CD4-positive, alpha-beta T cell treated with Interleukin-4 for 1 hour (primary cell): ENCODE results near the gene PRSS8.
"Not testable (repeated sequence)": the region's sequence is repeated elsewhere in the genome, so short reads cannot be mapped to it uniquely, and the experiment has no call there.

Source experiments
- DNase-seq, 2 donors: peaks; one replicate each; pipeline ENCODE4 v3.0.0-alpha.2; 2020 to 2022

PRSS8 gene

GRCh38 chr16:31127182-31127581 lies 8.3 kb downstream of the PRSS8 start:
- DNase-seq, result no peak

GRCh38 chr16:31125844-31126243 lies 9.7 kb downstream of the PRSS8 start:
- DNase-seq, result no peak

- DNase-seq, result no peak
These were observed 15.4 kb downstream of the PRSS8 start for GRCh38 chr16:31120129-31120528.

GRCh38 chr16:31118223-31119155 lies 17.0 kb downstream of the PRSS8 start:
- DNase-seq, result peak in 1 of 2 donors; percentile 50

- peak; percentile 98 for DNase-seq
These were observed 17.9 kb downstream of the PRSS8 start, which contains the start of gene KAT8 for GRCh38 chr16:31117384-31118222. Gene KAT8, plus strand, starts transcription at chr16:31117664. Its CDS starts 18 bp downstream, at chr16:31117682.

GRCh38 chr16:31114468-31114867 lies 21.1 kb downstream of the PRSS8 start:
- no peak for DNase-seq

- peak in 1 of 2 donors; percentile 54 for DNase-seq
These were observed 22.1 kb downstream of the PRSS8 start for GRCh38 chr16:31113121-31114120.

GRCh38 chr16:31112711-31113110 lies 22.8 kb downstream of the PRSS8 start:
- DNase-seq, result no peak

- DNase-seq, result no peak
These were observed 23.6 kb downstream of the PRSS8 start for GRCh38 chr16:31111881-31112466.

- no peak for DNase-seq
These were observed 25.2 kb downstream of the PRSS8 start for GRCh38 chr16:31110106-31111034.

GRCh38 chr16:31109622-31110021 lies 25.9 kb downstream of the PRSS8 start:
- no peak for DNase-seq

- DNase-seq, result no peak
These were observed 26.6 kb downstream of the PRSS8 start for GRCh38 chr16:31108794-31109558.

- DNase-seq, result peak; percentile 56 to 65
These were observed 27.3 kb downstream of the PRSS8 start, which contains the start of gene BCKDK for GRCh38 chr16:31108035-31108793. Gene BCKDK, plus strand, starts transcription at chr16:31108386. Its CDS starts 838 bp downstream, at chr16:31109224.

GRCh38 chr16:31107465-31107867 lies 28.1 kb downstream of the PRSS8 start:
- no peak for DNase-seq

- no peak for DNase-seq
These were observed 28.7 kb downstream of the PRSS8 start for GRCh38 chr16:31106509-31107464.

GRCh38 chr16:31105677-31106213 lies 29.8 kb downstream of the PRSS8 start:
- peak; percentile 84 to 85 for DNase-seq

GRCh38 chr16:31100876-31101641 lies 34.5 kb downstream of the PRSS8 start:
- not testable (repeated sequence) for DNase-seq
